H1 (cell line): ENCODE measurements around the gene VSTM4. TPM values are rescaled to one million over a fixed set of nuclear protein-coding genes. Genes with fewer than 3 reads are reported as not detected.
A peak's percentile ranks its signal among the peaks of the same experiment; 100 is the strongest.

Source experiments
- CBX5 ChIP-seq: fragments of 300-800, 300-1000 bp; sonication (generic); IDR thresholded peaks from 2 replicates; pipeline ENCODE4 v1.7.1; 2016; ENCODE audit warnings: antibody characterized with exemption, low read length, low read depth
- CEBPB ChIP-seq: IDR thresholded peaks from 2 replicates; pipeline ENCODE4 v1.6.1; 2012; ENCODE audit warnings: low read depth, low read length
- RAD21 ChIP-seq, 2 experiments: IDR thresholded peaks in 1 of 2; conservative IDR thresholded peaks in 1 of 2; 2 replicates each; pipeline ENCODE4 v1.6.1; 2011; ENCODE audit warnings: low read depth in 2 of 2, low read length in 2 of 2, improper control_type of control experiment in 1 of 2, inconsistent platforms in 1 of 2, mild to moderate bottlenecking in 1 of 2, moderate library complexity in 1 of 2
- SAP30 ChIP-seq: fragments of 300-600 bp; sonication (generic); IDR thresholded peaks from 2 replicates; pipeline ENCODE4 v1.7.1; 2012; ENCODE audit warnings: low read length, moderate library complexity, mild to moderate bottlenecking, inconsistent platforms; ENCODE audit not compliant: insufficient read depth, insufficient replicate concordance
- TEAD4 ChIP-seq: IDR thresholded peaks from 2 replicates; pipeline ENCODE4 v1.6.1; 2012; ENCODE audit warnings: low read depth, low read length, inconsistent platforms, mixed read lengths
- polyA plus RNA-seq, 7 experiments: library from polyadenylated mRNA; depleted of rRNA in 3 of 7; stranded (reverse) in 5 of 7; unstranded in 2 of 7; fragments of >200 nt in 5 of 7; fragments of 200-250 nt in 2 of 7; gene quantifications; 1 replicate in 5 of 7; 2 replicates in 1 of 7; 4 replicates in 1 of 7; pipeline versions ENCODE4 v1.2.1 to v1.2.3, GENCODE V29; 2011 to 2013; ENCODE audit warnings: missing spikeins in 2 of 7, mixed read lengths in 2 of 7
- total RNA-seq: library from RNA; stranded (reverse); fragmentation: NEBNext Ultra II Directional; extraction: Animal tissue kit (Norgen Biotek cat#: 25700); gene quantifications from 2 replicates; pipeline ENCODE4 v1.2.1, GENCODE V29; 2021

The VSTM4 gene
- total and polyA plus RNA-seq, 2 of the 8 experiments (the other 6 are each of a cell fraction or from before 2014, with no cell fraction given), result 0.48 to 0.73 TPM

GRCh38 chr10:49143249-49143648 lies 27.9 kb upstream of the VSTM4 start (continued):
- TF ChIP-seq TEAD4 (no peak), CBX5 (no peak), CEBPB (peak; percentile 97), RAD21 (IDR thresholded peaks at IDR 0.05 in 1 of 2, conservative IDR thresholded peaks at IDR 0.05 in 1 of 2; ENCODE audit: low read depth in 2 of 2, low read length in 2 of 2) (0 out of 4 replicates have a peak, but pooled peaks of 1 of the 2 experiments have one; percentile 8), SAP30 (no peak)
